Breast epithelium (tissue), 3 donors: Measurements from ENCODE around the gene ERO1B.

Experiments used
- POLR2AphosphoS5 ChIP-seq, 3 donors: sonication (generic); formaldehyde crosslinking; IDR thresholded peaks; one replicate each; pipeline ENCODE4 v1.6.1; 2017; ENCODE audit warnings: antibody characterized with exemption in 3 of 3
- TF ChIP-seq, protein P1 (sequence below), 3 donors: fragments of 450-650 bp; IDR thresholded peaks; one replicate each; pipeline ENCODE4 v1.5.1; 2016 to 2017; ENCODE audit warnings: antibody characterized with exemption in 3 of 3, mild to moderate bottlenecking in 3 of 3, moderate library complexity in 3 of 3

DNA sequence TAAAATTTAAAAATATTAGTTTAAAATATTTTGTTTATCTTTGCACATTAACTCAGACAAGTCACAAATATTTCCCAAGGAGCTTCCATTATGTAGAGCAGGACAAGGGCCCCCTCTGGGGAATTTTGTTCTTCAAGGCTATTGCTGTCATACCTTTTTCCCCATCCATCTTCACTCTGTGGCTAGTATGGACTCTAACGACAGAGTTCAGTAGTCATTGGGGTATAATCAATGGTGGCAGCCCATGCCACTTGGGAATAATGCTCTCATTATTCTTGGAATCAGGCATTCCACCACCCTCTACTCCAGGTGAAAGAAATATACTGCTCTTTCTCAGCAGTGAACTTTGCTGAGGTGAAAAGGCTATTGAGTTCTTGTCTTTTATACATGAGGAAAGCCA, 38.5 kb upstream of the ERO1B start:
- TF ChIP-seq, protein P1, sequence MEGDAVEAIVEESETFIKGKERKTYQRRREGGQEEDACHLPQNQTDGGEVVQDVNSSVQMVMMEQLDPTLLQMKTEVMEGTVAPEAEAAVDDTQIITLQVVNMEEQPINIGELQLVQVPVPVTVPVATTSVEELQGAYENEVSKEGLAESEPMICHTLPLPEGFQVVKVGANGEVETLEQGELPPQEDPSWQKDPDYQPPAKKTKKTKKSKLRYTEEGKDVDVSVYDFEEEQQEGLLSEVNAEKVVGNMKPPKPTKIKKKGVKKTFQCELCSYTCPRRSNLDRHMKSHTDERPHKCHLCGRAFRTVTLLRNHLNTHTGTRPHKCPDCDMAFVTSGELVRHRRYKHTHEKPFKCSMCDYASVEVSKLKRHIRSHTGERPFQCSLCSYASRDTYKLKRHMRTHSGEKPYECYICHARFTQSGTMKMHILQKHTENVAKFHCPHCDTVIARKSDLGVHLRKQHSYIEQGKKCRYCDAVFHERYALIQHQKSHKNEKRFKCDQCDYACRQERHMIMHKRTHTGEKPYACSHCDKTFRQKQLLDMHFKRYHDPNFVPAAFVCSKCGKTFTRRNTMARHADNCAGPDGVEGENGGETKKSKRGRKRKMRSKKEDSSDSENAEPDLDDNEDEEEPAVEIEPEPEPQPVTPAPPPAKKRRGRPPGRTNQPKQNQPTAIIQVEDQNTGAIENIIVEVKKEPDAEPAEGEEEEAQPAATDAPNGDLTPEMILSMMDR (IDR thresholded peaks at IDR 0.05): no peak
- no peak for TF ChIP-seq POLR2AphosphoS5 (IDR thresholded peaks at IDR 0.05)
